ENCODE measurements around the gene CTSS. TPM values are rescaled to one million over a fixed set of nuclear protein-coding genes. Genes with fewer than 3 reads are reported as not detected.
"Not testable (repeated sequence)": the region's sequence is repeated elsewhere in the genome, so short reads cannot be mapped to it uniquely, and the experiment has no call there.

Gene CTSS
- total RNA-seq, 1 experiment from 2014 or later: 0.66 TPM

GRCh38 chr1:150718225-150718891 lies 47.2 kb downstream of the CTSS start:
- DNase-seq (ENCODE audit: low spot score): no peak
- peaks cover 1% of the 10 kb centered on the region for H3K4me1 Mint-ChIP-seq
- no peaks in the 10 kb centered on the region for H3K27me3 Mint-ChIP-seq (ENCODE audit: low read depth)
- POLR2A ChIA-PET: no interaction called here
- TF ChIP-seq FOXJ3 (CRISPR knock-in tag; IDR thresholded peaks at IDR 0.05; ENCODE audit: borderline replicate concordance) (no peak), ZNF512 (CRISPR knock-in tag; IDR thresholded peaks at IDR 0.05; ENCODE audit: borderline replicate concordance) (no peak), GTF2I (CRISPR knock-in tag; conservative IDR thresholded peaks at IDR 0.05) (no peak), MAX (CRISPR knock-in tag; IDR thresholded peaks at IDR 0.05) (no peak), E2F1 (CRISPR knock-in tag; IDR thresholded peaks at IDR 0.05) (no peak), TEAD4 (CRISPR knock-in tag; IDR thresholded peaks at IDR 0.05) (no peak), TP53 (CRISPR knock-in tag; IDR thresholded peaks at IDR 0.05) (no peak), SOX15 (CRISPR knock-in tag; IDR thresholded peaks at IDR 0.05) (no peak), ZBTB43 (CRISPR knock-in tag; IDR thresholded peaks at IDR 0.05) (no peak), ZNF396 (CRISPR knock-in tag; IDR thresholded peaks at IDR 0.05; ENCODE audit: borderline replicate concordance) (no peak), JAZF1 (CRISPR knock-in tag; IDR thresholded peaks at IDR 0.05) (no peak), FOXP4 (CRISPR knock-in tag; IDR thresholded peaks at IDR 0.05) (no peak), ZMAT4 (CRISPR knock-in tag; IDR thresholded peaks at IDR 0.05) (no peak), GRHL2 (CRISPR knock-in tag; IDR thresholded peaks at IDR 0.05; ENCODE audit: insufficient replicate concordance, severe bottlenecking) (no peak), NFE2L1 (CRISPR knock-in tag; IDR thresholded peaks at IDR 0.05) (no peak)
- no peak overlapping the region for H3K4me3 Mint-ChIP-seq
- no peaks in the 10 kb centered on the region for H3K36me3 Mint-ChIP-seq
- CTCF ChIA-PET: no interaction called here
- no peak for ATAC-seq
- H3K27ac Mint-ChIP-seq: no peak overlapping the region
- peaks cover 6% of the 10 kb centered on the region for H3K9me3 Mint-ChIP-seq

GRCh38 chr1:150709031-150709430 lies 56.5 kb downstream of the CTSS start:
- DNase-seq (ENCODE audit: low spot score); ATAC-seq; POLR2A ChIA-PET; H3K36me3 Mint-ChIP-seq; H3K9me3 Mint-ChIP-seq; H3K27ac Mint-ChIP-seq; H3K4me3 Mint-ChIP-seq; H3K27me3 Mint-ChIP-seq (ENCODE audit: low read depth): not testable (repeated sequence)
- CTCF ChIA-PET: interaction anchor here (1.1 kb wide), 1 partner anchor 12 kb away, joined by 3 read pairs; the partner anchor contains the start of gene GOLPH3L
- peaks cover 11% of the 10 kb centered on the region for H3K4me1 Mint-ChIP-seq

- no peaks in the 10 kb centered on the region for H3K27me3 Mint-ChIP-seq (ENCODE audit: low read depth)
- H3K9me3 Mint-ChIP-seq: no peaks in the 10 kb centered on the region
- H3K4me1 Mint-ChIP-seq: peaks cover 11% of the 10 kb centered on the region
- ChIA-PET CTCF (interaction anchor here (1.1 kb wide), 1 partner anchor 11 kb away, joined by 3 read pairs; the partner anchor contains the start of gene GOLPH3L), POLR2A (no interaction called here)
- ATAC-seq: no peak
- no peak overlapping the region for H3K4me3 Mint-ChIP-seq
- no peaks in the 10 kb centered on the region for H3K36me3 Mint-ChIP-seq
- H3K27ac Mint-ChIP-seq: no peak overlapping the region
- no peak for DNase-seq (ENCODE audit: low spot score)
- TF ChIP-seq NFATC4 (CRISPR knock-in tag; IDR thresholded peaks at IDR 0.05): no peak
- TF ChIP-seq ATF1 (CRISPR knock-in tag; IDR thresholded peaks at IDR 0.05): no peak
- no peak for TF ChIP-seq FOXP1 (CRISPR knock-in tag; IDR thresholded peaks at IDR 0.05; ENCODE audit: borderline replicate concordance)
- TF ChIP-seq SOX15 (CRISPR knock-in tag; IDR thresholded peaks at IDR 0.05): no peak
- no peak for TF ChIP-seq TCF7 (CRISPR knock-in tag; IDR thresholded peaks at IDR 0.05; ENCODE audit: low read depth)
- no peak for TF ChIP-seq RELA (CRISPR knock-in tag; IDR thresholded peaks at IDR 0.05; ENCODE audit: borderline replicate concordance)
- TF ChIP-seq MLX (CRISPR knock-in tag; IDR thresholded peaks at IDR 0.05): no peak
- TF ChIP-seq SP1 (CRISPR knock-in tag; conservative IDR thresholded peaks at IDR 0.05): no peak
- no peak for TF ChIP-seq PREB (CRISPR knock-in tag; IDR thresholded peaks at IDR 0.05; ENCODE audit: borderline replicate concordance)
- no peak for TF ChIP-seq MYBL2 (CRISPR knock-in tag; IDR thresholded peaks at IDR 0.05)
- TF ChIP-seq ZNF138 (CRISPR knock-in tag; conservative IDR thresholded peaks at IDR 0.05): no peak
Observed at GRCh38 chr1:150708595-150708994, 57.0 kb downstream of the CTSS start.

All from WTC11 (cell line).